GM23338 (cell line): ENCODE measurements around the gene CDHR3.

Experiments
- CREB1 ChIP-seq: fragments of 250-450 bp; sonication (Bioruptor Pico); IDR thresholded peaks from 2 replicates; pipeline ENCODE4 v1.5.0; 2020; ENCODE audit warnings: low read depth, mild to moderate bottlenecking, moderate library complexity
- CTCF ChIP-seq, 2 experiments: fragments of 200-600 bp in 1 of 2; sonication (generic) in 1 of 2; conservative IDR thresholded peaks; 2 replicates each; pipeline versions ENCODE4 v1.5.1 to v1.6.1; 2016 to 2017; ENCODE audit warnings: antibody characterized with exemption in 2 of 2, low read depth in 2 of 2, mild to moderate bottlenecking in 2 of 2, moderate library complexity in 1 of 2
- EZH2 ChIP-seq: fragments of 200-600 bp; sonication (generic); IDR thresholded peaks from one replicate; pipeline ENCODE4 v1.8.0; 2017; ENCODE audit warnings: antibody characterized with exemption, mild to moderate bottlenecking, low read depth; ENCODE audit not compliant: unreplicated experiment
- JUNB ChIP-seq: IDR thresholded peaks from one replicate; pipeline ENCODE4 v1.6.1; 2016; ENCODE audit warnings: antibody characterized with exemption; ENCODE audit not compliant: unreplicated experiment
- NANOG ChIP-seq: IDR thresholded peaks from 2 replicates; pipeline ENCODE4 v1.6.1; 2016; ENCODE audit warnings: antibody characterized with exemption, borderline replicate concordance
- POLR2AphosphoS5 ChIP-seq: IDR thresholded peaks from 2 replicates; pipeline ENCODE4 v1.6.1; 2016; ENCODE audit warnings: antibody characterized with exemption, low read depth
- REST ChIP-seq: IDR thresholded peaks from one replicate; pipeline ENCODE4 v1.6.1; 2018; ENCODE audit warnings: antibody characterized with exemption; ENCODE audit not compliant: unreplicated experiment
- STAT1 ChIP-seq: IDR thresholded peaks from one replicate; pipeline ENCODE4 v1.6.1; 2016; ENCODE audit warnings: antibody characterized with exemption; ENCODE audit not compliant: unreplicated experiment
- ZNF331 ChIP-seq: fragments of 250-450 bp; sonication (Bioruptor Pico); IDR thresholded peaks from 2 replicates; pipeline ENCODE4 v1.5.0; 2020; ENCODE audit warnings: low read depth, mild to moderate bottlenecking, moderate library complexity

GRCh38 chr7:106065575-106066500 lies 102.8 kb downstream of the CDHR3 start:
- TF ChIP-seq CREB1 (CRISPR knock-in tag) (no peak), CTCF (conservative IDR thresholded peaks at IDR 0.05; ENCODE audit: low read depth in 2 of 2) (no peak), REST (no peak), ZNF331 (CRISPR knock-in tag) (no peak), POLR2AphosphoS5 (no peak), EZH2 (no peak), NANOG (no peak), STAT1 (no peak), JUNB (no peak)
